HG03571 (cell line): ENCODE data around the gene HOXA5.

ENCODE experiments used
- ATAC-seq: cut with Tn5 transposase; IDR thresholded peaks from one replicate; pipeline ENCODE4 v1.9.1; 2021; ENCODE audit not compliant: unreplicated experiment

HOXA5 gene

GRCh38 chr7:27122077-27122910 lies 21.2 kb downstream of the HOXA5 start:
- no peak for ATAC-seq

GRCh38 chr7:27121684-27122076 lies 21.8 kb downstream of the HOXA5 start:
- no peak for ATAC-seq

- ATAC-seq, result no peak
Measured at GRCh38 chr7:27119412-27119911, 24.0 kb downstream of the HOXA5 start.

- no peak for ATAC-seq
Measured at GRCh38 chr7:27118580-27118979, 24.9 kb downstream of the HOXA5 start.

GRCh38 chr7:27117887-27118491 lies 25.5 kb downstream of the HOXA5 start:
- ATAC-seq, result no peak

GRCh38 chr7:27116962-27117886 lies 26.3 kb downstream of the HOXA5 start:
- ATAC-seq, result no peak

- ATAC-seq, result no peak
Measured at GRCh38 chr7:27116031-27116961, 27.2 kb downstream of the HOXA5 start.

- no peak for ATAC-seq
Measured at GRCh38 chr7:27115221-27116026, 28.1 kb downstream of the HOXA5 start.

- ATAC-seq, result no peak
Measured at GRCh38 chr7:27114881-27115220, 28.6 kb downstream of the HOXA5 start.

- ATAC-seq, result no peak
Measured at GRCh38 chr7:27113991-27114769, 29.3 kb downstream of the HOXA5 start.

GRCh38 chr7:27112955-27113949 lies 30.2 kb downstream of the HOXA5 start:
- no peak for ATAC-seq

GRCh38 chr7:27112361-27112760 lies 31.1 kb downstream of the HOXA5 start:
- no peak for ATAC-seq

GRCh38 chr7:27111751-27112277 lies 31.7 kb downstream of the HOXA5 start:
- no peak for ATAC-seq

- no peak for ATAC-seq
Measured at GRCh38 chr7:27111042-27111750, 32.3 kb downstream of the HOXA5 start.

GRCh38 chr7:27110186-27111031 lies 33.1 kb downstream of the HOXA5 start:
- no peak for ATAC-seq
